Measurements from ENCODE around the gene HSD17B14.
"Not testable (repeated sequence)": the region's sequence is repeated elsewhere in the genome, so short reads cannot be mapped to it uniquely, and the experiment has no call there.

The HSD17B14 gene

GRCh38 chr19:48859711-48860572 lies 23.7 kb upstream of the HSD17B14 start:
- no peak overlapping the region for H3K4me3 ChIP-seq (ENCODE audit: low read depth, low read length)
- TF ChIP-seq, protein P1, sequence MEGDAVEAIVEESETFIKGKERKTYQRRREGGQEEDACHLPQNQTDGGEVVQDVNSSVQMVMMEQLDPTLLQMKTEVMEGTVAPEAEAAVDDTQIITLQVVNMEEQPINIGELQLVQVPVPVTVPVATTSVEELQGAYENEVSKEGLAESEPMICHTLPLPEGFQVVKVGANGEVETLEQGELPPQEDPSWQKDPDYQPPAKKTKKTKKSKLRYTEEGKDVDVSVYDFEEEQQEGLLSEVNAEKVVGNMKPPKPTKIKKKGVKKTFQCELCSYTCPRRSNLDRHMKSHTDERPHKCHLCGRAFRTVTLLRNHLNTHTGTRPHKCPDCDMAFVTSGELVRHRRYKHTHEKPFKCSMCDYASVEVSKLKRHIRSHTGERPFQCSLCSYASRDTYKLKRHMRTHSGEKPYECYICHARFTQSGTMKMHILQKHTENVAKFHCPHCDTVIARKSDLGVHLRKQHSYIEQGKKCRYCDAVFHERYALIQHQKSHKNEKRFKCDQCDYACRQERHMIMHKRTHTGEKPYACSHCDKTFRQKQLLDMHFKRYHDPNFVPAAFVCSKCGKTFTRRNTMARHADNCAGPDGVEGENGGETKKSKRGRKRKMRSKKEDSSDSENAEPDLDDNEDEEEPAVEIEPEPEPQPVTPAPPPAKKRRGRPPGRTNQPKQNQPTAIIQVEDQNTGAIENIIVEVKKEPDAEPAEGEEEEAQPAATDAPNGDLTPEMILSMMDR (IDR thresholded peaks at IDR 0.05; ENCODE audit: borderline replicate concordance, insufficient read depth, low read depth, low read length): no peak

GRCh38 chr19:48858984-48859710 lies 22.9 kb upstream of the HSD17B14 start:
- no peak overlapping the region for H3K4me3 ChIP-seq (ENCODE audit: low read depth, low read length)
- TF ChIP-seq, protein P1 (IDR thresholded peaks at IDR 0.05; ENCODE audit: borderline replicate concordance, insufficient read depth, low read depth, low read length): no peak

GRCh38 chr19:48856921-48857320 lies 20.6 kb upstream of the HSD17B14 start:
- TF ChIP-seq, protein P1 (IDR thresholded peaks at IDR 0.05; ENCODE audit: borderline replicate concordance, insufficient read depth, low read depth, low read length): no peak
- H3K4me3 ChIP-seq (ENCODE audit: low read depth, low read length): no peak overlapping the region

DNA sequence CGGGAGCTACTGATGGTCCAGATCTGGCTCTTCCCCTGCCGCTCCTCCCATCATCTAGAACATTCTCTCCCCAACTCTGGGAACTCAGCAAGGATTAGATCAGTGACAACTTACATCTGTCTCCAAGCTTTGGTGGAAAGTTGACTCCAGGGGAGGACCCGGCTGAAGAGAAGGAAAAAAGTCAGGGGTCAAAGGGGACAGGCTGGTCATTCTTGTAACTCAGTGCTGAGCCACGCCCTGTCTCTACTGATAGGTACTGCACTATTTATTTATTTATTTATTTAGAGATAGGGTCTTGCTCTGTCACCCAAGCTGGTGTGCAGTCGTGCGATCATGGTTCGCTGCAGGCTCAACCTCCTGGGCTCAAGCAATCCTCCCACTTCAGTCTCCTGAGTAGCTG lies 17.8 kb upstream of the HSD17B14 start:
- H3K4me3 ChIP-seq (ENCODE audit: low read depth, low read length): no peak overlapping the region
- TF ChIP-seq, protein P1 (IDR thresholded peaks at IDR 0.05; ENCODE audit: borderline replicate concordance, insufficient read depth, low read depth, low read length): no peak

DNA sequence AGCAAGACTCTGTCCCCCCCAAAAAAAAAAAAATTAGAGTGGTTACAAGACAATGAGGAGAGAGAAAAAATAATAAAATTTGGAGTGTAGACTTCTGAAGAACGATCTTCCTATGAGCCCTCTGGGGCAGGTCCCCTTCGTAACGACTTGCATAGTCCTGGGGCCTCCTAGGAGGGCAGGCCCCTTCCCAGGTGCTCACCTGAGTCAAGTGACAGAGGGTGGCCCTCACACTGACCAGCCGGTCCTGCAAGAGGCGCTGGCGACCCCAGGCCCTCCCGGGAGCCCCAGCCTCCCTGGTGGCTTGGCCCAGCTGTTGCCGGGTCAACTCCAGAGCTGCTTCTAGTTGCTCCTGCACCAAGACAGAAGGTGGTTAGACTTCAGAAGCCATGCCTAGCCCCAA lies 17.2 kb upstream of the HSD17B14 start:
- no peak overlapping the region for H3K4me3 ChIP-seq (ENCODE audit: low read depth, low read length)
- TF ChIP-seq, protein P1 (IDR thresholded peaks at IDR 0.05; ENCODE audit: borderline replicate concordance, insufficient read depth, low read depth, low read length): no peak

DNA sequence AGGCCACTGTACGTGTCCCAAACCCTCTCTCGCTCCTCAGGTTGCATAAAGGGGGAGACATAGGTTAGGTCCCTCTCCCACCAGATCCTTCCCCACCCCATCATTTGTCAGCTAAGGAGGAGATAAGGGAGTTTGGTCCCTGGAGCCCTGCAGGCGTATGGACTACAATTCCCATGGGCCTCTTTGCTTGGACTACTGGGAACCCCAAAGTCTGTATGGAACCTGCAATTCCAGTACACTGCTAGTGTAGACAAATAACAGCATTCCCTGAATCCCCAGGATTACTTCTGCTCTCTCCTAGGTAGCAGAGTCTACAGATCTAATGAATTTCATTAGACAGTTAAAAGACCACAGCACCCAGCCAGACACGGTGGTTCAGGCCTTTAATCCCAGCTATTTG lies 16.0 kb upstream of the HSD17B14 start:
- TF ChIP-seq, protein P1 (IDR thresholded peaks at IDR 0.05; ENCODE audit: borderline replicate concordance, insufficient read depth, low read depth, low read length): no peak
- H3K4me3 ChIP-seq (ENCODE audit: low read depth, low read length): no peak overlapping the region

GRCh38 chr19:48846659-48847058 lies 10.4 kb upstream of the HSD17B14 start:
- not testable (repeated sequence) for H3K4me3 ChIP-seq (ENCODE audit: low read depth, low read length)
